GM18909 (cell line): ENCODE measurements around the gene DEPDC7.
"Not testable (repeated sequence)": the region's sequence is repeated elsewhere in the genome, so short reads cannot be mapped to it uniquely, and the experiment has no call there.

Experiments
- ATAC-seq: cut with Tn5 transposase; IDR thresholded peaks from one replicate; pipeline ENCODE4 v1.9.1; 2021; ENCODE audit warnings: mild to moderate bottlenecking; ENCODE audit not compliant: unreplicated experiment, poor library complexity

DEPDC7 gene

DNA sequence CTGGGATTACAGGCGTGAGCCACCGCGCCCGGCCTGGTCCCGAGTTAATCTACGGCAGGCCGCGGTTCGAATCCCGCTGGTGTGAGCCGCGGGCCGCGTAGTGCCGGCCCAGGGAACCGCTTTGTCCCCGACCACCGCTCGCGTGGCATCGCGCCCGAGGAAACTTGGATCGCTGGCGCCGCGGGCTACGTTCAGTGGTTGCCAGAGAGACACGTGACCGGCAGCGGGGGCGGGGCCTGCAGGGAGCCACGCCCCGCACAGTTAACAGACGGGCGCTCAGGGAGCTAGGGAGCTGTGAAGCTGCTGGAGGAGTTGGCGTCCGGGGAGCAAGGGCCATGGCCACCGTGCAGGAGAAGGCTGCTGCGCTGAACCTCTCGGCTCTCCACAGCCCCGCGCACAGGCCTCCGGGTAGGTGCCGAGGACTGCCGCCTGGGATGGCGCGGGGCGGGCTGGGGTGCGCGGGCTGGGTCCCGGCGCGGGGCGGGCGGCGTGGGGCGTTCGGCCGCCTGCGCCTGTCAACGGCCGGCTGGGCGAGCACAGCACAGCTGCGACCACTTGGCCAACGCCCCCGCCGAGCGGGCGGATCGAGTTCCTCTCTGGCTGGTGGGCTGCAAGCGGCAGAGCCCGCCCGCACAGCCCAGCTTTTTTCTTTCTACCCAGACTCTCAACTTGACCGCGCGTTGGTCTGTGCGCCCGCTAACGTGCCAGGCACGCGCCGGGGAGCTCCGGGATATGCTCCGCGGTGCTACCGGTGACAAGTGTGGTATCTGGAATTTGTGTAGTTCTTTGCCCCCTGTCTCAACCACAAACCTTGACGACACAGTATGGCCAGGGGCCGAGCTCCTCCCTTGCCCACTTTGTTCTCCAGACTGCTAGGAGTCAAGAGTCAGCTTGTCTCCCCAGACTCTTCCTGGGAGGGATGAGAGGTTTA lies at the start of gene DEPDC7:
DEPDC7 (plus strand) TSS at position 258 of the 931 bp plus-strand sequence; CDS start at position 336, 78 bp downstream.
- peak; percentile 69 for ATAC-seq

DNA sequence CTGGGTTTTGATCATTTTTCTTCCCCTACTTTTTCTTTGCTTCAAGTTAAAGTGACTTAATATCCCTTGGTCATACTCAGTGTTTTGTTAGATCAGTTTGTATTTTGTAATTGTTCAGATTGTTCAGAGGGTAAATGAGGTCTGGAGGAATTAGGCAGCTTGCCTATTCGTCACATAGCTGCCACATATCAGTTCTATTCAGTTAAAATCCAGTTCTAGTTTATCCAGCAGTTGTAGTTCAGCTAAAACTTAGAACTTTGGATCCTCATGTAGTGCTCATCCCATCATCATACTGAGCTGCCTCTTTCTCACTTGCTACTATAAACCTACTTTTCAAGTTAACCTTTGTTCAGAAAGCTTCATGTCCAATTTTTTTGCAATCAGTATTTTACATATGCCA lies 47.1 kb upstream of the DEPDC7 start:
- ATAC-seq: no peak

DNA sequence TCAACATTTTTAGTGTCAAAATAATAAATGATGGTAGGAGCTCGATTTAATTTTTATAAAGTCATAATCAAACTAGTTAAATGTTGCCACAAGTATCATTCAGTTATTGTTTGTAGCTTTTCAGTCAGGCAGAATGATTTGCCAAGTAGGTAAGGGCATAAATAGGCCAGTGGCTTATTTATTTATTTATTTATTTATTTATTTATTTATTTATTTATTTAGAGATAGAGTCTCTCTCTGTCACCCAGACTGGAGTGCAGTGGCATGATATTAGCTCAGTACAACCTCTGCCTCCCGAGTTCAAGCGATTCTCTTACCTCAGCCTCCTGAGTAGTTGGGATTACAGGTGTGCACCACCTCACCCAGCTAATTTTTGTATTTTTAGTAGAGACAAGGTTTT lies 43.4 kb upstream of the DEPDC7 start:
- not testable (repeated sequence) for ATAC-seq

DNA sequence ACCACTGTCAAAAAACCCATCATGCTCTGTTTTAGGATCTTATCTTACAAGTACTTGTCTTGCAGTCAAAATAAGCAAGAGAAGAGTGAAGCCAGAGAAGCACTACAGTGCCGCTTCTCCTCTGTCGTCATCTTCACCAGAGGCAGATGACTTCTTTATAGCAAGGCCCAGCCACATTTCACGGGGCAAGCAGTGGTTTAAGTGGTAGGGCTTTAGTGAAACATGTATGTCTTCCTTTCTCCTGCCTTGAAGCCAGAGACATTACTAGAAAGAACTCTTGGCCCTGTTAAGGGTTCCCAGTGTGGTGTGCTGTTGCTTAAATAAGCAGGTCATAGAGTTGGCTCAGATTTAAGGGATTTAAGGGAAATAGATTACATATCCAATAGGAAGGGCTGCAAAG lies 42.9 kb upstream of the DEPDC7 start:
- no peak for ATAC-seq

DNA sequence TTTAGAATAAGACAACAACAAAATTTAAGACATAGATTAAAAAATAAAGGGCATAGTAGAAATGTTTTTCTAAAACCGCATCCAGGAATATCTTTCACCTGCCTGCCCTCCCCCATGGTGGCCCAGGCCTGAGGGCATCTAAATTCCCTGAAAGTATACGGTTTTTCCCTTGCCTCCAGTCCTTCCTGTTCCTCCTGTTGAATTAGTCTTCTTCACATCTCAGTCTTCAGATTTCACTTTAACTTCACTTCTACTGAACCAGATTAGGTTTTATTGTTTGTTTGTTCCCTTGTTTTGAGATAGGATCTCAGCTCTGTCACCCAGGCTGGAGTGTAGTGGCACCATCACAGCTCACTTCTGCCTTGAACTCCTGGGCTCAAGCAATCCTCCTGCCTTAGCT lies 33.1 kb upstream of the DEPDC7 start:
- no peak for ATAC-seq

DNA sequence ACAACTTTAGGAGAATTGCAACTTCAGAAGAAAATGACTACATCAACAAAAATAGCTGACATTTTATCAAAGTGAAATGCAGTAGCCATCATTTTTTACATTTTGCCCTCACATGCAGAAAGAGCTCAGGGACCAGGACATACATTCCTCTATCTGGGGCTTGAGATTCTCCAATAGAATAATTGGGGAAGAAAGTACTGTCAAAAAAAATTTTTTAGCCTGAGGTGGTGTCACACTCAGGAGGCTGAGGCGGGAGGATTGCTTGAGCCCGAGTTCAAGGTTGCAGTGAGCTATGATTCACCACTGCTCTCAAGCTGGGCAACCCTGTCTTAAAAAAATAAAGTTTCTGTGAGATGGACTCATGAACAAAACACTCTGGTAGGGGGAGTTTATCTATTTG lies 32.2 kb upstream of the DEPDC7 start:
- ATAC-seq: no peak

DNA sequence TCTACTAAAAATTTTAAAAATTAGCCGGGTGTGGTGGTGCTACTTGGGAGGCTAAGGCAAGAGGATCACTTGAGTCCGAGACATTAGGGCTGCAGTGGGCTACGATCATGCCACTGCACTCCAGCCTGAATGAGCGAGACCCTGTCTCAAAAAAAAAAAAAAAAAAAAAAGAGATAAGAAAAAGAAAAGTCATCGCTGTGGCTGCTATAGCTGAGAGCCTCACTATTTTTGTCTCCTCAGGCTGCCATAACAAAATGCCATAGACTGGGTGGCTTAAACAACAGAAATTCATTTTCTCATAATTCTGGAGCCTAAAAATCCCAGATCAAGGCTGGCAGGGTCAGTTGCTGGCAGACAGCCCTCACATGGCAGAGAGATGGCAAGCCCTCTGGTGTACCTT lies 30.1 kb upstream of the DEPDC7 start:
- ATAC-seq: no peak

DNA sequence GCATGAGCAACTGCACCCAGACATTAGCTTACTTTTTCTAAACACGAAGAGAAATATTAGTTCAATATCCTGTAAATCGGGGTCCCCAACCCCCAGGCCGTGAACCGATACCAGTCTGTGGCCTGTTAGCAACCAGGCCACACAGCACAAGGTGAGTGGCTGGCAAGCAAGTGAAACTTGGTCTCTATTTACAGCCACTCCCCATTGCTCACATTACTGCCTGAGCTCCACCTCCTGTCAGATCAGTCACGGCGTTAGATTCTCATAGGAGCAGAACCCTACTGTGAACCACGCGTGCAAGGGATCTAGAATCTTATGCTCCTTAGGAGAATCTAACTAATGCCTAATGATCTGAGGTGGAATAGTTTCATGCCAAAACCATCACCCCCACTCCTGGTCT lies 27.8 kb upstream of the DEPDC7 start:
- no peak for ATAC-seq

DNA sequence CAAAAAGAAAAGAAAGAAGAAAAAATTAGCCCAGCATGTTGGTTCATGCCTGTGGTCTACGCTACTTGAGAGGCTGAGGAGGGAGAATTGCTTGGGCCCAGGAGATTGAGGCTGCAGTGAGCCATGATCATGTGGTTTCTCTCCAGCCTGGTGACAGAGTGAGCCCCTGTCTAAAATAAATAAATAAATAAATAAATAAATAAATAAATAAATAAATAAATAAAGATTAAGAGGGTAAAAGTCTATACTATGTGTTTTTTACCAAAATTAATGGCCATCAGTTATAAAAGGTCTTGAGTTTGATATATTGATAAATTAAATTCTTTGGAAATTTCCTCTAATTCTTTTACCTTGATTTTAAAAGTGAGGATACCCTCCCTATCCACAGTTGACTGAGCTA lies 25.2 kb upstream of the DEPDC7 start:
- no peak for ATAC-seq

DNA sequence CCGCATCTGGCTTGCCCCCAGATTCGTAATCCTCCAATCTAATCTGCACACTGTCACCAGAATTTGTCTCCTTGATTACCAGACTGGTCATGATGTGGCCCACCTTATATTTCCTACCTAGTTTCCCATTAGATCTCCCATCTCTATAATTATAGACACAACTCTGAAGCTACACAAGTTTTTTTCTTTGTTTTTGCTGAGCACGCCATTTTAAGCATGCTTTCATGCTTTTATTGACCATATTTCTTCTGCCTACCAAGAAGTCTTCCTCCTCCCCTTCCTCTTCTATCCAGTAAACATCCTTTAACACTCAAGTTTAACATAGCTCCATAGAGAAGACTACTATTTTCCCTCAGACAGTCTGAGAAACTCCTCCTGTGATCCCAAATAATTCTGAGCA lies 24.3 kb upstream of the DEPDC7 start:
- no peak for ATAC-seq

DNA sequence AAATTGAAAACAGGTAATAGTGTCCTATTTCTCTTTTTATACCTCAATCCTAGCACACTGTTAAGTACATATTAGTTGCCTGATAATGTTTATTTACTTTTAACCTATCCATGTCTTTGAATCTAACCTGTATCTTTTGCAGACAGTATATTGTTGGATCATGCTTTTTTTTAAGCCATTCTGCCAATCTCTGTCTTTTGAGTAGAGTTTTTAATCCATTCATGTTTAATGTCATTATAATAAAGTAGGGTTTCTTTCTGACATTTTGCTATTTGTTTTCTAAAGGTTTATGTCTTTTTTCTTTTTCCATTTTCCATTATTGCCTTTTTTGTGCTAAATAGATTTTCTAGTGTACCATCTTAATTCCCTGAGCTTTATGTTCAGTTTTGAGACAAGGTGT lies 23.8 kb upstream of the DEPDC7 start:
- ATAC-seq: no peak

DNA sequence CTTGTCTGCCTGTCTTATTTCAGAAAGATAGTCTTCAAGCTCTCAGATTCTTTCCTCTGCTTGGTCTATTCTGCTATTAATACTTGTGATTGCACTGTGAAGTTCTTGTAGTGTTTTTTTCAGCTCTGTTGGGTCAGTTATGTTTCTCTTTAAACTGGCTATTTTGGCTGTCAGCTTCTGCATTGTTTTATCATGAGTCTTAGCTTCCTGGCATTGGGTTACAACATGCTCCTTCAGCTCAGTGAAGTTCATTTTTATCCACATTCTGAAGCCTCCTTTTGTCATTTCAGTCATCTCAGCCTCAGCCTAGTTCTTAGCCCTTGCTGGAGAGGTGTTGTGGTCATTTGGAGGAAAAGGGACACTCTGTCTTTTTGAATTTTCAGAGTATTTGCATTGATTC lies 15.5 kb upstream of the DEPDC7 start:
- ATAC-seq: no peak

DNA sequence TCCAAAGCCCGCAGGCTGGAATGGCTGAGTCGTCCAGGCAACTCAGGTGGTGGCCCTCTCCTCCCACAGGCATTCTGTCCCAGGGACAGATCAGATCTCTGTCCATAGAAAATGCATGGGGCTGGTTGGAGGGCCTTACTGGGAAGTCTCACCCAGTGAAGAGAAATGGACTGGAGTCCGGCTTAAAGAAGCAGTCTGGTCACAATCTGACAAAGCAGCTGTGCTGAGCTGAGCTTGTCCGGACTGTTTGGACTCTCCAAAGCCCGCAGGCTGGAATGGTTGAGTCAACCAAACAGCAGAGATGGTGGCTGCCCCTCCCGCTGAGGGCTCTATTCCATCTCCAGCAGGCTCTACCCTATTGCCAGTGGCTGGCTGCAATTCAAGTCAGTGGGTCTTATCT lies 14.4 kb upstream of the DEPDC7 start:
- ATAC-seq: no peak

DNA sequence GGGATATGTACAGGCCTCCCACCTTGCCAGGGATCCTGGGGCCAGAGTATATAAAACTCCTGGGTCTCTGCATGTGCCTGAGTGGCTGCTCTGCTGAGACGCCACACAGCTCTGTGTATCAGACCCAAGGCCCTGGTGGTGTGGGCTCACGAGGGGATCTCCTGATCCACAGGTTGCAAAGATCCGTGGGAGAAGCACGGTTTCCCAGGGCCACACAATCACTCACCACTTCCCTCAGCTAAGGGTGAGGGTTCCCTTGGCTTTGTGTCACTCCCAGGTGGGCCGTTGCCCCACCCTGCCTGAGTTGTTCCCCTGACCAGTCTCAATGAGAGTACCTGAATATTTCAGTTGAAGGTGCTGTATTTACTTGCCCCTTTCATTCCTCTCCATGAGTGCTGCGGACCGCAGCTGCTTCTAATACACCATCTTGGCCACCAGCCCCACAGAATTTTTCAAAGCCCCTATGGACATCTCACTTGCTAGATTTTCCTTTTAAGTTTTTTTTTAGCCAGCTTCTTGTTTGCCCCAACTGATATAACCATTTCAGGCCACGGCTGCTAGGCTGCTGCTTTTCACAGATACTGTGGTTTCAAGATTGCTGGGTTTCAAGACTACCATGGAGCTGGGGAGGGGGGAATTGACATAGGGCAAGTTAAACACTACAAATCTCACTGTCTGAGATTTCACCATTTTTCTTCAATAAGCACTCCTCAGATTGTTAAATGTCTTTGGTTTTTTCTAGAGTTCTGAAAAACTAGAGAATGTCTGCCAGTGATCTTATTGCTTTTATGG lies 13.7 kb upstream of the DEPDC7 start:
- no peak for ATAC-seq

DNA sequence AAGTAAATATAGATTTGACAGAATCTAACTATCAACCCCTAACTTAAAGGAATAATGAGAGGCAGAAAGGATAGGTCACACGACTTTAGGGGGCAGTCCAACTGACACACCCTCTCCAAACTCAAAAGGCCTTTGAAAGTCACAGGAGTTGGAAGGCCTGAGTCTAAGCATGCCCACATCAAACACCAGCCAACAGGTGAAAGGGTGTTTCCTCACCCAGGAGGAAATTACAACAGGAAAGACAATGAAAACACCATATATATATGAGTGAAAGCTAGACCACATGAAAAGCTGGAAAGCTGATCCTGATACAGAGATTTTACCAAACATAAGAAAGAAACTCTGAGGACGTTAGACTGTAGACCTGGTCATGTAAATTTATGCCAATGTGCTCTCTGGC lies 10.5 kb upstream of the DEPDC7 start:
- ATAC-seq: no peak

DNA sequence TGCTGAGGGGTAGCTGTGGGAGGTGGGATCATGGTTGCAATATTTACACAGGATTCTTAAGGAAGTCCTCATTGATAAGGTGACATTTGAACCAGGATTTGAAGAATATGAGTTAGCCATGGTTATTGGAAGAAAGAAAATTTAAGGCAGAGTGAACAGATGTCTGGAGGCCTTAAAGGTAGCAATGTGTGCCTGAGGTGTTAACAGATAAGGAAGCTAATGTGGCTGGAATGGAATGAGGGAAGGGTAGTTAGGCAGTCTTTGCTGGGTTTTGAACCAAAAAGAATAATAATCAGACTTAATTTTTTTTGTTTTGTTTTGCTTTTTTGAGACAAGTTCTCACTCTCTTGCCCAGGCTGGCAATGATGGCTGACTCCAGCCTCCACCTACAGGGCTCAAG lies 9.7 kb upstream of the DEPDC7 start:
- no peak for ATAC-seq

DNA sequence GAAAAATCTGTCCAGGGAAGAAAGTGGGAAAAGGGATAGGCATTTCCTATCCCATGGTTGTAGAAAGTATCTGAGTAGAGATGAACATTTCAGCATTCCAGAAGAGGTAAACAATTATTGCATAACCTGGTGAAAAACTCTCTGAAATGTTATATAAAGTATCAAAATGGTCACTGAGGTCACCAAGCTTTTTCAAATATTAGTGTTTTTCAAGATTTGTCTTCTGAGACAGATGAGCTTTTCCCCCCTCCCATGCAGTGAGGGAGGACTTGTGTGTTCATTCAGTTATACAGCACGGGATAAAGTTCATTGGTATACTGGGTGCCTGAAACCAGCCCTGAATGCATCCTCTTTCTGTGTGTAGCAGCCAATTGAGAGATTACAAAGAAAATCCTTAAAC lies 1.9 kb upstream of the DEPDC7 start:
- ATAC-seq: no peak

DNA sequence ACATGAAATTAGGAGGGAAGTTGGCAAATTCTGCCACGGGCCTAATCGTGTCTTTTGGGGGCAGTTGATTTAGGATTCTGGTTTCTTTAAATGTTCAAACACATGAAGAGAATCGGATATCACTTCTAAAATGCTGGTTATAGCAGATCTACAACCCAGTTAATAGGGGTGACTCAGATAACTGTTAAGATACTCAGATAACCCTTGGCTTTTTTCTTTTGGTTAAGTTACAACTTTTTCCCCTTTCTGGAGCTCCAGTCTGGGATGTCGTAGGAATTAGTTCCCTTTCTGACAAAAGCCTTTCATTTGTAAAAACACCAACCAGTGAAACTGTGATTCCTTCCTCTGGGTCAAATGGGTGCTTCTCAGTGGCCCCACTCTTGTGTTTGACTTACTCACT lies 976 bp downstream of the DEPDC7 start:
- ATAC-seq: no peak

DNA sequence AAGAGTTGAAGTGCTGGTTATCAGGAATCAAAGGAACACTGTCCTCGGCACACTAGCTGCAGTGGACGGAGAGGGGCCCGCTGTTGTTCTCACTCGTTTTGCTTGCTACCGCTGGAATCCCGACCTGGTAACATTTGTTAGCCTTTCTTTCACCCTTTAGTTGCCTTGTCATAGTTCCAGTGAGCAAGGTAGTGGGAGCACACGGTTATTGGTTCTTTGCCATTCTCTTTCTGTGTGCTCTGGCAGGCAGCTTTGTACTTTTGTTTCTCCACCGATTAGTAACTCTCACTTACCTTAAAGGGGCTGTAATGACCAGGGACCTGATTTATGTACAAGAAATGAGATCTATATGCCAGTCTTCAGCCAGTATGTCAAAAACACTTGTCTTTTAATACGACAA lies 1.8 kb downstream of the DEPDC7 start:
- no peak for ATAC-seq

DNA sequence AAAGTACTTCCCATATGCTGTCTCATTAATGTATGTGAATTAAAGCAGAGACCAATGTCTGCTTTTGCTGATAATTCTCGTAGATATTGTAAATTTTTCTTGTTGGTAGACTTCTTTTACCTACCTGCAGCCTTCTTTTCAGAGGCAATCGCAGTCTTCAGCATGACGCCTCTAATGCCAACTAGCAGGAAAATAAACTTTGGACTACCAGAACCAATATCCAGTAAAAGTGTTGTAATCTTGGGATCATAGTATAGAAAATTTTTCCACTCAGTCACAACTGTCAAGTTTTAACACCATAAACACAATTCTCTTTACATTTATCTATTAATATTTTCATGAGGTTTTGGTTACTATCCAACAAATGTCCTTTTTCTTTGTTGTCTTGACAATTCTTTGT lies 2.3 kb downstream of the DEPDC7 start:
- ATAC-seq: no peak

DNA sequence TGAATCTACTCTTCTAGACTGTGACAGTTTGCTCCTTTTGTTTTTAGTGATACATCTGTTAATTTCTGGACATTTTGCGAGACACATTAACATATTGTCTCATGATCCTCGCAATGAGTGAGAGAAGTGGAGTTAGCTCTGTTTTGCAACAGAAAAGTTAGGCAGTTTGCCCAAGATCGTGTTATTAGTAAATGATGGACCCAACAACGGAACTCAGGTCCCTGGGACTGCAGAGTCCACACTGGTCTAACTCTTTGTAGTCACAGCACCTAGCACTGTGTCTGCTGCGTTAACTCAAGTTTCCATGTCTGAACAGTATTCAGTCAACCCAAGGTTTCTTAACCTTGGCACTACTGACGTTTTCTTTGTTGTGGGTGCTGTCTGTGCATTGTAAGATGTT lies 3.2 kb downstream of the DEPDC7 start:
- ATAC-seq: no peak

DNA sequence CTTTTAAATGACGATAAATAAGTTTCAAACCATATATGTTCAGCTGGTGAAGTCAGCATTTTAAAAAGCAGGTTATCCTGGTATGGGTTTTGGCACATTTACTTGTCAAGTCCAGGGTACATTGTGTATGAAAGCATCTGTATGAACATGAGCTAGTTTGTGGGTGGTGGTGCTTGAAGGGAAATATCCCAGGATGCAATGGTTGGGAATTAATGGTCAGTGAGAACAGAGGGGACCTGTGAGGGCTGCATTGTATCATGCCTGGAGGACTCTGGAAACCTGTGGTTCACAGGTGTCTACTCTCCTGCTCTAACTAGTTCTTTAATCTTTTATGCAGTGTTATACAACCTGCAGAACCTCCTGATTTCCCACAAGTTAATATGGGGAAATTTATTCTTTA lies 5.8 kb downstream of the DEPDC7 start:
- ATAC-seq: no peak
